ENCODE results near the gene ADRM1. TPM values are rescaled to one million over a fixed set of nuclear protein-coding genes. Genes with fewer than 3 reads are reported as not detected.

ADRM1 gene
- total RNA-seq, 4 donors from 2014 or later: 84.7 to 155 (median 146) TPM

- DNase-seq (ENCODE audit: low spot score in 2 of 2): no peak
- 87% methylated on average over 24 of the region's 26 CpGs for WGBS
- Histone ChIP-seq H3K4me1 (peaks cover 42% of the 10 kb centered on the region), H3K27me3 (no peaks in the 10 kb centered on the region), H3K9me3 (no peaks in the 10 kb centered on the region), H3K27ac (no peak overlapping the region), H3K36me3 (peaks cover 73% of the 10 kb centered on the region), H3K4me3 (no peak overlapping the region)
- no peak for TF ChIP-seq POLR2AphosphoS5 (IDR thresholded peaks at IDR 0.05)
- TF ChIP-seq POLR2A (IDR thresholded peaks at IDR 0.05): no peak
- TF ChIP-seq CTCF (IDR thresholded peaks at IDR 0.05): no peak
- no peak for TF ChIP-seq EP300 (IDR thresholded peaks at IDR 0.05)
Measured at GRCh38 chr20:62309198-62309944, 6.6 kb downstream of the ADRM1 start.

- no peak for TF ChIP-seq POLR2AphosphoS5 (IDR thresholded peaks at IDR 0.05)
- no peak for TF ChIP-seq CTCF (IDR thresholded peaks at IDR 0.05)
- no peak for TF ChIP-seq POLR2A (IDR thresholded peaks at IDR 0.05)
- no peak for TF ChIP-seq EP300 (IDR thresholded peaks at IDR 0.05)
- Histone ChIP-seq H3K27ac (no peak overlapping the region), H3K4me1 (peaks cover 34% of the 10 kb centered on the region), H3K27me3 (no peaks in the 10 kb centered on the region), H3K9me3 (no peaks in the 10 kb centered on the region), H3K36me3 (peaks cover 81% of the 10 kb centered on the region), H3K4me3 (no peak overlapping the region)
- WGBS: 67% methylated on average over 8 of the region's 29 CpGs
- no peak for DNase-seq (ENCODE audit: low spot score in 2 of 2)
Measured at GRCh38 chr20:62309947-62310756, 7.4 kb downstream of the ADRM1 start.

GRCh38 chr20:62310757-62311121, 7.9 kb downstream of the ADRM1 start:
- no peak for TF ChIP-seq CTCF (IDR thresholded peaks at IDR 0.05)
- TF ChIP-seq POLR2AphosphoS5 (IDR thresholded peaks at IDR 0.05): no peak
- TF ChIP-seq EP300 (IDR thresholded peaks at IDR 0.05): no peak
- TF ChIP-seq POLR2A (IDR thresholded peaks at IDR 0.05): no peak
- peaks cover 28% of the 10 kb centered on the region for H3K4me1 ChIP-seq
- H3K27ac ChIP-seq: no peak overlapping the region
- 75% methylated on average over 20 of the region's 25 CpGs for WGBS
- H3K9me3 ChIP-seq: no peaks in the 10 kb centered on the region
- DNase-seq (ENCODE audit: low spot score in 2 of 2): no peak
- no peak overlapping the region for H3K4me3 ChIP-seq
- H3K27me3 ChIP-seq: no peaks in the 10 kb centered on the region
- peaks cover 87% of the 10 kb centered on the region for H3K36me3 ChIP-seq

- no peak for DNase-seq (ENCODE audit: low spot score in 2 of 2)
- Histone ChIP-seq H3K4me3 (no peak overlapping the region), H3K36me3 (peaks cover 91% of the 10 kb centered on the region), H3K9me3 (no peaks in the 10 kb centered on the region), H3K4me1 (peaks cover 24% of the 10 kb centered on the region), H3K27me3 (no peaks in the 10 kb centered on the region), H3K27ac (no peak overlapping the region)
- TF ChIP-seq POLR2AphosphoS5 (IDR thresholded peaks at IDR 0.05) (no peak), POLR2A (IDR thresholded peaks at IDR 0.05) (no peak), EP300 (IDR thresholded peaks at IDR 0.05) (no peak), CTCF (IDR thresholded peaks at IDR 0.05) (no peak)
- WGBS: 69% methylated on average over 2 of the region's 18 CpGs
Measured at GRCh38 chr20:62311150-62311549, 8.4 kb downstream of the ADRM1 start.
